Cardiac atrium fibroblast (primary cell): Measurements from ENCODE around the gene REG3A. TPM values are rescaled to one million over a fixed set of nuclear protein-coding genes. Genes with fewer than 3 reads are reported as not detected.

ENCODE experiments used
- total RNA-seq: library from RNA; depleted of rRNA; stranded (reverse); fragments of >200 nt; gene quantifications from 2 replicates; pipeline ENCODE4 v1.2.3, GENCODE V29; 2015

The REG3A gene
- not detected in 2 replicates for total RNA-seq

GRCh38 chr2:79159653-79160052, at the start of gene REG3A:
TSS of gene REG3A (minus strand) at chr2:79159753. CDS start at chr2:79159405, 348 bp downstream.

GRCh38 chr2:79120194-79120713, 39.3 kb downstream of the REG3A start, which contains the start of gene REG1A:
TSS of gene REG1A (plus strand) at chr2:79120488. CDS start at chr2:79120862, 374 bp downstream.

Other genes with a start within 250 kb of the REG3A start
- not detected in 2 replicates for gene REG3G, start 134.1 kb downstream of the REG3A start, total RNA-seq
- not detected in 2 replicates for gene REG1B, start 71.8 kb downstream of the REG3A start, total RNA-seq
- not detected in 2 replicates for gene REG1A, start 39.3 kb downstream of the REG3A start, total RNA-seq